IPS-15b (cell line): ENCODE data around the gene NRG3.

Experiments
- H3K27me3 ChIP-seq: one replicate; pipeline ENCODE4 v1.6.1; 2013; ENCODE audit warnings: low read length; ENCODE audit not compliant: control insufficient read depth, insufficient read depth
- H3K36me3 ChIP-seq: one replicate; pipeline ENCODE4 v1.6.1; 2013; ENCODE audit warnings: low read length; ENCODE audit not compliant: control insufficient read depth, insufficient read depth
- H3K4me1 ChIP-seq: one replicate; pipeline ENCODE4 v1.6.1; 2013; ENCODE audit warnings: mild to moderate bottlenecking, low read length; ENCODE audit not compliant: control insufficient read depth, insufficient read depth
- H3K4me3 ChIP-seq: one replicate; pipeline ENCODE4 v1.5.1; 2013; ENCODE audit warnings: low read depth, low read length
- H3K9ac ChIP-seq: one replicate; pipeline ENCODE4 v1.6.1; 2013; ENCODE audit warnings: low read depth, mild to moderate bottlenecking, low read length
- H3K9me3 ChIP-seq: one replicate; pipeline ENCODE4 v1.6.1; 2013; ENCODE audit warnings: mild to moderate bottlenecking, low read length; ENCODE audit not compliant: control insufficient read depth, insufficient read depth

NRG3 gene

GRCh38 chr10:82505009-82505408, 630.0 kb downstream of the NRG3 start:
- Histone ChIP-seq H3K27me3 (no peaks in the 10 kb centered on the region), H3K9ac (no peak overlapping the region), H3K9me3 (no peaks in the 10 kb centered on the region), H3K36me3 (no peaks in the 10 kb centered on the region), H3K4me1 (no peaks in the 10 kb centered on the region), H3K4me3 (no peak overlapping the region)

- Histone ChIP-seq H3K9me3 (no peaks in the 10 kb centered on the region), H3K9ac (no peak overlapping the region), H3K4me1 (no peaks in the 10 kb centered on the region), H3K36me3 (no peaks in the 10 kb centered on the region), H3K4me3 (no peak overlapping the region), H3K27me3 (no peaks in the 10 kb centered on the region)
Measured at GRCh38 chr10:82506680-82507376, 631.8 kb downstream of the NRG3 start.

DNA sequence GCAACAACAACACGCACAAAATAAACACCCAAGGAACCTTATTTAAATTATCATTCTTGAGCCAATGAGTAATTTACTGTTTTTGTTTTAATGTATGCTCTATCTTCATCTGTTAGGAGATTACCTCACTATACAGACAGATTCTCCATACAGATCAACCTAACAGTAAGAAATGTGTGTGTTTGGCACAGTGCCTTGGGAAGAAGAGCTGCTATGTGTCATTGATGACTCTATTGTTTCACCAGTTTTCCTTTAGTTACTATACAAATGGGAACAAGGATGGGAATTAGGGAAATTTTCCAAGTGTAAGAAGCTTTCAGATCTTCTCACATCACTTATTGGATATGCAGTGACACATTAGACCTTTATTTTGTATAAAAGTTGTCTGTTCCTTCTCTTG, 640.3 kb downstream of the NRG3 start:
- H3K9ac ChIP-seq, result no peak overlapping the region
- H3K27me3 ChIP-seq, result no peaks in the 10 kb centered on the region
- H3K36me3 ChIP-seq, result no peaks in the 10 kb centered on the region
- H3K4me1 ChIP-seq, result no peaks in the 10 kb centered on the region
- no peaks in the 10 kb centered on the region for H3K9me3 ChIP-seq
- no peak overlapping the region for H3K4me3 ChIP-seq

GRCh38 chr10:82529062-82529461, 654.1 kb downstream of the NRG3 start:
- Histone ChIP-seq H3K4me1 (peaks cover 6% of the 10 kb centered on the region), H3K36me3 (no peaks in the 10 kb centered on the region), H3K4me3 (no peak overlapping the region), H3K9me3 (no peaks in the 10 kb centered on the region), H3K9ac (no peak overlapping the region), H3K27me3 (no peaks in the 10 kb centered on the region)

GRCh38 chr10:82535457-82535856, 660.5 kb downstream of the NRG3 start:
- H3K36me3 ChIP-seq, result no peaks in the 10 kb centered on the region
- H3K4me1 ChIP-seq, result peaks cover 22% of the 10 kb centered on the region
- H3K27me3 ChIP-seq, result no peaks in the 10 kb centered on the region
- no peak overlapping the region for H3K9ac ChIP-seq
- no peak overlapping the region for H3K4me3 ChIP-seq
- no peaks in the 10 kb centered on the region for H3K9me3 ChIP-seq

DNA sequence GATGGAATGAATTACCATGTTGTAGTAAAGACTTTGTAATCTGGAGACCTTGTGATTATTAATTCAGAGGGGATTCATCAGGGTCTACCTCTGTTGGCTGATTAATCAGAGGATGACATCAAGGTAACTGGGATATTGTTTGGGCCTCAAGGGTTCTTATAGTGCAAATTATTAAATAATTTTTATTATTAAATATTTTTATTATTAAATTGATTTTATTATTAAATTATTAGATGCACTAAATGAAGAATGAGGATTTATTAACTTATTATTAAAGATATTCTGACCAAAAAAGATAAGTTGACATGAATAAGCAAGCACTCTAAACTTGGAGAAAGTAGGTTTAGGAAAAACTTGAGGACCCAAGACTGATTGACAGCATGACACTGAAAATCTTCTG, 661.7 kb downstream of the NRG3 start:
- H3K27me3 ChIP-seq, result no peaks in the 10 kb centered on the region

DNA sequence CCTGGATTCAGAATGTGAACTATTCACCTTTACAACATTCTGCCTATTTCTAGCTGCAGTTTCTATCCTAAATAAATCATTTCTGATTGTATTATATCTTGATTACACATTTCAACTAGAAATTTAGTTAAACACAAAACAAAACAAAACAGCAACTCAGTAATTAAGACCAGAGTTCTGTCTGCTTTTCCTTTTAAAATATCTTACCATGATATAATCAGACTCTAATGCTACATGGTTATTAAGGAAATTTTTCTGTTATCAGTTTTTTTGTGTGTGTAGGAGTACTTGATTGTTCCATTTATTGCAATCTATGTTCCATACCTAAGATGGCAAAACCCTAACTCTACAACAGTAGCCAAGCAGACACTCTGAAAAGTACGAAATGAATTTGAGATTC, 663.3 kb downstream of the NRG3 start:
- H3K4me3 ChIP-seq, result no peak overlapping the region
- H3K36me3 ChIP-seq, result no peaks in the 10 kb centered on the region
- no peak overlapping the region for H3K9ac ChIP-seq
- H3K4me1 ChIP-seq, result peaks cover 22% of the 10 kb centered on the region
- no peaks in the 10 kb centered on the region for H3K27me3 ChIP-seq
- no peaks in the 10 kb centered on the region for H3K9me3 ChIP-seq

More for the DNA sequence above, 661.7 kb downstream of the NRG3 start:
- no peak overlapping the region for H3K9ac ChIP-seq
- H3K4me1 ChIP-seq, result peaks cover 22% of the 10 kb centered on the region
- H3K36me3 ChIP-seq, result no peaks in the 10 kb centered on the region
- no peaks in the 10 kb centered on the region for H3K9me3 ChIP-seq
- H3K4me3 ChIP-seq, result no peak overlapping the region

GRCh38 chr10:82543631-82544030, 668.6 kb downstream of the NRG3 start:
- Histone ChIP-seq H3K9me3 (no peaks in the 10 kb centered on the region), H3K4me1 (peaks cover 5% of the 10 kb centered on the region), H3K27me3 (no peaks in the 10 kb centered on the region), H3K4me3 (no peak overlapping the region), H3K36me3 (no peaks in the 10 kb centered on the region), H3K9ac (no peak overlapping the region)

- Histone ChIP-seq H3K27me3 (no peaks in the 10 kb centered on the region), H3K4me1 (no peaks in the 10 kb centered on the region), H3K4me3 (no peak overlapping the region), H3K9ac (no peak overlapping the region), H3K9me3 (no peaks in the 10 kb centered on the region), H3K36me3 (no peaks in the 10 kb centered on the region)
Measured at GRCh38 chr10:82544377-82544776, 669.4 kb downstream of the NRG3 start.

DNA sequence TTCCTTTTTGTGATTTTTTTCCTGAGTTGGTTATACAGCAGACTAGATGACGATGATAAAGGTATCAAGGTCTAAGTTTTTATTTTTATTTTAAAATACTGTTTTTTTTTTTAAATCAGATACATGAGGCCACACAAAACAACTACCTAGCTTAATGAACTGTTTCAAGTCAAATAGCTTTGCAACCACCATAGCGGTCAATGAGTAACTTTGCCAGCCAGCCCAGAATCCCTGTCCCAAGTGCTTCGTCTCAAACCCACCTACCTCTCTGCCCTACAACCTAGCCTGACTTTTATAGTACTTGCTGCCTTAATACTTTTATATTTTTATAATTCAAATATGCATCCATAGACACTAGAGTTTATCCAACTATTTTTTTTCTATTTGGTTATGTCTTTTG, 676.5 kb downstream of the NRG3 start:
- Histone ChIP-seq H3K4me3 (no peak overlapping the region), H3K27me3 (no peaks in the 10 kb centered on the region), H3K9ac (no peak overlapping the region), H3K9me3 (no peaks in the 10 kb centered on the region), H3K36me3 (no peaks in the 10 kb centered on the region), H3K4me1 (no peaks in the 10 kb centered on the region)

DNA sequence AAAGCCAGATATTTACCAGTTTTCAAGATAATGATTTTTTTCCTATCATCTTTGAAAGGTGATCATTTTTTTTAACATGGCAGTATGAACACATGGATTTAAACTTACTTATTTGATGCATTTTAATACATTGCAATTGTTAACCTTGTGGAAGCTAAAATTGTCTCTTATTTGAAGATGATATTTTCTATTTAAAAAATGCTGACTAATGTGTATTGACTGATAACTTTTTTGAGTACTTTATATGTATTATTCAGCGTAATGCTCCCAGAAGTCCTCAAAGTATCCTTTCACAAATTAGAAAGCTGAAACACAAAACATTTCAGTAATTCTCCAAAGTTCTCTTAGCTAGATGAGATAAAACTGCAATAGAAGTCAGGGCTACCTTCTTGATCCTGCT, 677.3 kb downstream of the NRG3 start:
- H3K9me3 ChIP-seq, result no peaks in the 10 kb centered on the region
- no peaks in the 10 kb centered on the region for H3K4me1 ChIP-seq
- no peak overlapping the region for H3K4me3 ChIP-seq
- no peak overlapping the region for H3K9ac ChIP-seq
- no peaks in the 10 kb centered on the region for H3K36me3 ChIP-seq
- H3K27me3 ChIP-seq, result no peaks in the 10 kb centered on the region

DNA sequence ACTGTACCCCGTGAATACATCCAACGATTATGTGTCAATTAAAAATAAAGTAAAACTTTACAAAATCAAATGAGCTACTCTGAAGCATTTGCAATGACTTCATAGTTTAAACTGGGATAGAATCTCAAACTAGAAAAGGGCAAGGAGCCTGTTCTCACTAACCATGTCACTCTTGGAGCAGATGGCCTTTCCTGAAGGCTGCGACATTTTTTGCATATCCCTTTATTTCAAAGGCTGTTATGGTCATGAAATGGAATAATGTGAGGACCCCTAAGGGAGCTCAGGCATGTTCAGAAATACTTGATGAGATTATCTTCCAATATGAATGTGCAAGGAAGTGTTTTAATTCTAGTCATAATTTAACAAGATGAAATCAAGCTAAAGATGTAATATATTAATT, 679.4 kb downstream of the NRG3 start:
- H3K36me3 ChIP-seq, result no peaks in the 10 kb centered on the region
- no peaks in the 10 kb centered on the region for H3K9me3 ChIP-seq
- H3K4me3 ChIP-seq, result no peak overlapping the region
- H3K9ac ChIP-seq, result no peak overlapping the region
- H3K4me1 ChIP-seq, result no peaks in the 10 kb centered on the region
- no peaks in the 10 kb centered on the region for H3K27me3 ChIP-seq
